Islet precursor cell (in vitro differentiated cells): ENCODE measurements around the gene C1QA.

ENCODE experiments used
- DNase-seq: peaks from one replicate; pipeline ENCODE4 v3.0.0-alpha.2; 2018

The C1QA gene

GRCh38 chr1:22676916-22677583, 40.6 kb downstream of the C1QA start:
- DNase-seq: no peak

GRCh38 chr1:22677931-22678896, 41.8 kb downstream of the C1QA start:
- DNase-seq: no peak

- no peak for DNase-seq
Measured at GRCh38 chr1:22680726-22681125, 44.3 kb downstream of the C1QA start.

GRCh38 chr1:22681556-22682276, 45.3 kb downstream of the C1QA start:
- no peak for DNase-seq

- no peak for DNase-seq
Measured at GRCh38 chr1:22683547-22683946, 47.1 kb downstream of the C1QA start.

GRCh38 chr1:22685591-22686059, 49.2 kb downstream of the C1QA start:
- DNase-seq: no peak

GRCh38 chr1:22687191-22687590, 50.8 kb downstream of the C1QA start:
- no peak for DNase-seq

GRCh38 chr1:22688466-22688865, 52.0 kb downstream of the C1QA start:
- DNase-seq: no peak
